DND-41 (cell line): ENCODE data around the gene TCP10L.
"Not testable (repeated sequence)": the region's sequence is repeated elsewhere in the genome, so short reads cannot be mapped to it uniquely, and the experiment has no call there.

ENCODE experiments used
- ATAC-seq: fragments of 200-7000 bp; cut with Tn5 transposase; 3 replicates; pipeline ENCODE4 v1.9.1; 2021; ENCODE audit warnings: low read depth; ENCODE audit not compliant: insufficient read depth
- DNase-seq: peaks from one replicate; pipeline ENCODE4 v3.0.0-alpha.2; 2020
- H2AFZ ChIP-seq: 2 replicates; pipeline ENCODE4 v1.6.0; 2012; ENCODE audit warnings: low read depth, low read length
- H3K27ac ChIP-seq: 2 replicates; pipeline ENCODE4 v1.5.1; 2012; ENCODE audit warnings: low read length, inconsistent platforms
- H3K27me3 ChIP-seq: fragments of 200-600 bp; sonication (generic); 2 replicates; pipeline ENCODE4 v1.6.0; 2012; ENCODE audit warnings: low read length, mild to moderate bottlenecking, inconsistent platforms; ENCODE audit not compliant: insufficient read depth, poor library complexity
- H3K36me3 ChIP-seq: 2 replicates; pipeline ENCODE4 v1.5.1; 2012; ENCODE audit warnings: low read length, inconsistent platforms; ENCODE audit not compliant: insufficient read depth
- H3K4me1 ChIP-seq: 2 replicates; pipeline ENCODE4 v1.5.1; 2012; ENCODE audit warnings: mild to moderate bottlenecking, low read length; ENCODE audit not compliant: insufficient read depth
- H3K4me2 ChIP-seq: 2 replicates; pipeline ENCODE4 v1.6.0; 2012; ENCODE audit warnings: mild to moderate bottlenecking, moderate library complexity, low read length, inconsistent platforms; ENCODE audit not compliant: insufficient read depth
- H3K4me3 ChIP-seq, 2 experiments: fragments of 200-600 bp in 1 of 2; shearing (Covaris generic) in 1 of 2; 2 replicates each; pipeline ENCODE4 v1.5.1; 2012 to 2016; ENCODE audit warnings: inconsistent platforms in 2 of 2, low read length in 2 of 2, mild to moderate bottlenecking in 2 of 2, low read depth in 1 of 2, moderate library complexity in 1 of 2
- H3K79me2 ChIP-seq: 2 replicates; pipeline ENCODE4 v1.6.0; 2012; ENCODE audit warnings: low read length, inconsistent platforms; ENCODE audit not compliant: insufficient read depth
- H3K9ac ChIP-seq: 2 replicates; pipeline ENCODE4 v1.6.0; 2012; ENCODE audit warnings: low read depth, mild to moderate bottlenecking, inconsistent platforms, low read length, moderate library complexity
- H3K9me3 ChIP-seq: 2 replicates; pipeline ENCODE4 v1.5.1; 2012; ENCODE audit warnings: low read length, moderate library complexity, mild to moderate bottlenecking, inconsistent platforms; ENCODE audit not compliant: insufficient read depth, severe bottlenecking
- H4K20me1 ChIP-seq: 2 replicates; pipeline ENCODE4 v1.6.0; 2012; ENCODE audit warnings: low read length; ENCODE audit not compliant: insufficient read depth
- EZH2 ChIP-seq: IDR thresholded peaks from 3 replicates; pipeline ENCODE4 v1.6.1; 2012; ENCODE audit warnings: borderline replicate concordance, low read depth, mild to moderate bottlenecking, moderate library complexity, low read length, inconsistent platforms; ENCODE audit not compliant: severe bottlenecking
- TF ChIP-seq, protein P1 (sequence below): IDR thresholded peaks from 2 replicates; pipeline ENCODE4 v1.5.1; 2012; ENCODE audit warnings: borderline replicate concordance, low read length, moderate library complexity, mild to moderate bottlenecking; ENCODE audit not compliant: poor library complexity, severe bottlenecking; ENCODE audit errors: extremely low read depth

Gene TCP10L

DNA sequence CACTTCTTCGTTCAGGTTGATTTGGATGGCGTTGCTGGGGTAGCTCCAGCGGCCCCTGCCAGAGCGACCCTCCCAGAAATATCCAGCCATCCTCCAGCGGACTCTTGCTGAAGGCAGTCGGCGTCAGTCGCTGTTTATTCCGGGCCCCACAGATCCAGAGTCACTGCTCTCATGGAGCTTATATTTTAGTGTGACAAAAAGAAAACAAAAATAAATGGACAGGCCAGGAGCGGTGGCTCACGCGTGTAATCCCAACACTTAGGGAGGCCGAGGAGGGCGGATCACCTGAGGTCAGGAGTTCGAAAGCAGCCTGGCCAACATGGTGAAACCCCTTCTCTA is 27.6 kb upstream of the TCP10L start:
- peak overlapping the region; percentile 90 for H3K27ac ChIP-seq
- no peaks in the 10 kb centered on the region; the same call in 1 of the 2 replicates for H4K20me1 ChIP-seq
- peak overlapping the region; percentile 97 for H2AFZ ChIP-seq
- peaks cover 25% of the 10 kb centered on the region for H3K4me1 ChIP-seq
- H3K9me3 ChIP-seq = no peaks in the 10 kb centered on the region
- TF ChIP-seq, protein P1, sequence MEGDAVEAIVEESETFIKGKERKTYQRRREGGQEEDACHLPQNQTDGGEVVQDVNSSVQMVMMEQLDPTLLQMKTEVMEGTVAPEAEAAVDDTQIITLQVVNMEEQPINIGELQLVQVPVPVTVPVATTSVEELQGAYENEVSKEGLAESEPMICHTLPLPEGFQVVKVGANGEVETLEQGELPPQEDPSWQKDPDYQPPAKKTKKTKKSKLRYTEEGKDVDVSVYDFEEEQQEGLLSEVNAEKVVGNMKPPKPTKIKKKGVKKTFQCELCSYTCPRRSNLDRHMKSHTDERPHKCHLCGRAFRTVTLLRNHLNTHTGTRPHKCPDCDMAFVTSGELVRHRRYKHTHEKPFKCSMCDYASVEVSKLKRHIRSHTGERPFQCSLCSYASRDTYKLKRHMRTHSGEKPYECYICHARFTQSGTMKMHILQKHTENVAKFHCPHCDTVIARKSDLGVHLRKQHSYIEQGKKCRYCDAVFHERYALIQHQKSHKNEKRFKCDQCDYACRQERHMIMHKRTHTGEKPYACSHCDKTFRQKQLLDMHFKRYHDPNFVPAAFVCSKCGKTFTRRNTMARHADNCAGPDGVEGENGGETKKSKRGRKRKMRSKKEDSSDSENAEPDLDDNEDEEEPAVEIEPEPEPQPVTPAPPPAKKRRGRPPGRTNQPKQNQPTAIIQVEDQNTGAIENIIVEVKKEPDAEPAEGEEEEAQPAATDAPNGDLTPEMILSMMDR = no peak
- no peak for TF ChIP-seq EZH2
- H3K27me3 ChIP-seq = no peaks in the 10 kb centered on the region
- H3K4me2 ChIP-seq = peak overlapping the region; percentile 65
- DNase-seq = no peak
- H3K36me3 ChIP-seq = peaks cover 24% of the 10 kb centered on the region
- peaks cover 26% of the 10 kb centered on the region for H3K79me2 ChIP-seq
- no peak for ATAC-seq
- peak overlapping the region; percentile 62 to 90; a peak in 3 of 4 replicates for H3K4me3 ChIP-seq
- H3K9ac ChIP-seq = peak overlapping the region; percentile 72

GRCh38 chr21:32612075-32612998 is 27.0 kb upstream of the TCP10L start, which contains the start of gene CFAP298:
Gene CFAP298, minus strand, starts transcription at chr21:32612377. Its CDS starts 134 bp downstream, at chr21:32612243.
- Histone ChIP-seq H3K79me2 (peaks cover 26% of the 10 kb centered on the region), H2AFZ (peak within 1 kb of the TSS; percentile 97), H3K4me3 (peak within 1 kb of the TSS; percentile 62 to 90), H4K20me1 (no peaks in the 10 kb centered on the region; the same call in 1 of the 2 replicates), H3K4me2 (peak within 1 kb of the TSS; percentile 65), H3K9ac (peak within 1 kb of the TSS; percentile 72), H3K4me1 (peaks cover 25% of the 10 kb centered on the region), H3K9me3 (no peaks in the 10 kb centered on the region), H3K27me3 (no peaks in the 10 kb centered on the region), H3K36me3 (peaks cover 30% of the 10 kb centered on the region), H3K27ac (peak within 1 kb of the TSS; percentile 90)
- ATAC-seq (peak; percentile 83), DNase-seq (peak; percentile 85)
- no peak for TF ChIP-seq EZH2
- TF ChIP-seq, protein P1 = no peak

DNA sequence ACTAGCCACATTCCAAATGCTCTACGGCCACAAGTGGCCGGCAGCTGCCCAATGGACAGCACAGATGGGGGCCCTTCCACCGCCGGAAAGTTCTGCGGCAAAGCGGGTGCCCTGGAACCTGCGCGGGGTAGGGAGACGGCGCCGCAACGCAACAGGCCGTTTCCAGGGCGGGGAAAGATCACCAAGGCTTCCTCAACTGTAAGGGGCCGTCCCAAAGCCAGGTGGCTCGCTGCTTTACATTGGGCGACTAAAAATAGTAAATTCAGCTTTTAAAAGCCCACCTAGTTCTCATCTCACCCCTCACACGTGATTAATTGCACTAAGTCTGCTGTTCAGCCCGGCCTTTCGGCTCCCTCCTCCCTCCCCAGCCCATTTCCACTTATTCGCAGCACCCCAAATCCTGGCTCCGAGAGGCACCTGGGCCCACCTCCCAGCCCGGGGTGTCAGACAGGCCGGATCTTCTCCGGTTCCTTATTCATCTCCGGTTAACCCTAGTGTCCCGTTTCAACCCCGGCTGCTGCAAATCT is 26.2 kb upstream of the TCP10L start:
- H3K4me1 ChIP-seq = peaks cover 25% of the 10 kb centered on the region
- peak overlapping the region; percentile 65 for H3K4me2 ChIP-seq
- peak overlapping the region; percentile 72 for H3K9ac ChIP-seq
- H3K9me3 ChIP-seq = no peaks in the 10 kb centered on the region
- ATAC-seq = peak; percentile 52
- peak; percentile 54 for DNase-seq
- no peaks in the 10 kb centered on the region; the same call in 1 of the 2 replicates for H4K20me1 ChIP-seq
- peaks cover 34% of the 10 kb centered on the region for H3K36me3 ChIP-seq
- H2AFZ ChIP-seq = peak overlapping the region; percentile 97
- TF ChIP-seq EZH2 = no peak
- TF ChIP-seq, protein P1 = no peak
- peak overlapping the region; percentile 90 for H3K27ac ChIP-seq
- H3K27me3 ChIP-seq = no peaks in the 10 kb centered on the region
- peaks cover 26% of the 10 kb centered on the region for H3K79me2 ChIP-seq
- H3K4me3 ChIP-seq = peak overlapping the region; percentile 62 to 90

DNA sequence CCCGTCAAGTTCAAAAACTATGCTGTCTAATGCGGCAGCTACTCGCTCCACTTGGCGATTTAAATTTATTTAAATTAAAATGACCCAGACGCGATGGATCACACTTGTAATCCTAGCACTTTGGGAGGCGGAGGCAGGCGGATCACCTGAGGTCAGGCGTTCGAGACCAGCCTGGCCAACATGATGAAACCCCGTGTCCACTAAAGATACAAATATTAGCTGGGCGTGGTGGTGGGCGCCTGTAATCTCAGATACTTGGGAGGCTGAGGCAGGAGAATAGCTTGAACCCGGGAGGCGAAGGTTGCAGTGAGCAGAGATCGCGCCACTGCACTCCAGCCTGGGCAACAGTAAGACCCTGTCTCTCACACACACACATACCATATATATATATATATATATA is 25.6 kb upstream of the TCP10L start:
- H3K27ac ChIP-seq, DNase-seq, H2AFZ ChIP-seq, H3K27me3 ChIP-seq, H3K9me3 ChIP-seq, ATAC-seq, H4K20me1 ChIP-seq: not testable (repeated sequence)
- Histone ChIP-seq H3K36me3 (peaks cover 40% of the 10 kb centered on the region), H3K4me3 (peak overlapping the region in 1 of 2 experiments; percentile 56; a peak in 2 of 4 replicates), H3K4me2 (peak overlapping the region; percentile 65), H3K4me1 (peaks cover 25% of the 10 kb centered on the region), H3K79me2 (peaks cover 26% of the 10 kb centered on the region), H3K9ac (peak overlapping the region; percentile 72)
